ENCODE results near the gene DCAF4L1. TPM values are rescaled to one million over a fixed set of nuclear protein-coding genes. Genes with fewer than 3 reads are reported as not detected.
A peak's percentile ranks its signal among the peaks of the same experiment; 100 is the strongest.

DCAF4L1 gene
- total RNA-seq, 1 donor from 2014 or later, result not detected

DNA sequence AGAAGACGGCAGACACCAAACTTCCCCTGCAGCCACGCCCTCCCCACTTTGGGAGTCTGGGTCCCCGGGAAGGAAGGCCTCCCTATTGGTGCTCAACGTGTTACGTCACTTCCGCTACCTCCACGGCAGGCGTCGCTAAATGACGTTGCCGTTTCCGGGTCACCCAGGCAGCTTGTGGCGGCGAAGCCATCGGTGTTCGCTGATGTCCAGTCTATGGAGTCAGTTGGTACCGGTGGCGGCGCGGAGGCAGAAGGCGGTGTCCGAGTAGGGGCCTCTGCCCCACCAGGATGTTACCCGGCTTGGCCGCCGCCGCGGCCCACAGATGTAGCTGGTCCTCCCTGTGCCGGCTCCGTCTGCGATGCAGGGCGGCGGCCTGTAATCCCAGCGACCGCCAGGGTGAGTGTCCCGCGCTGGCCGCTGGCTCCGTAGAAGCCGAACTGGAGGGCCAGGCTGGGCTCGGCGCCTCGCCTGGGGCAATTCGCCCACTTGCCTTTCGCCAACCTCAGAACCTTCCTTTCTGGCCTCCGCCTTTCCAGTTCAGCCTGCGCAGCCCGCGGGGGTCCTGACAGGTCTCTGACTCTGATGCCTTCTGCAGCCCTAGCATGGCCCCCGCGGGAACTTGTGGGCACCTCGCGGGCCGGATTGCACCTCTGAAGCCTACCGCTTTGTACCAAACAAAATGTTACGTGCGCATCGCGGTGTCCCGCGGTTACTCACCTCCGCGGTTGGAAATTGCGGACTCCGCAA is 9.0 kb downstream of the DCAF4L1 start, which contains the start of gene SLC30A9:
TSS of gene SLC30A9 (plus strand) at position 166 of the 747 bp plus-strand sequence. CDS start at position 288, 122 bp downstream.
- peak; percentile 98 for DNase-seq

DNA sequence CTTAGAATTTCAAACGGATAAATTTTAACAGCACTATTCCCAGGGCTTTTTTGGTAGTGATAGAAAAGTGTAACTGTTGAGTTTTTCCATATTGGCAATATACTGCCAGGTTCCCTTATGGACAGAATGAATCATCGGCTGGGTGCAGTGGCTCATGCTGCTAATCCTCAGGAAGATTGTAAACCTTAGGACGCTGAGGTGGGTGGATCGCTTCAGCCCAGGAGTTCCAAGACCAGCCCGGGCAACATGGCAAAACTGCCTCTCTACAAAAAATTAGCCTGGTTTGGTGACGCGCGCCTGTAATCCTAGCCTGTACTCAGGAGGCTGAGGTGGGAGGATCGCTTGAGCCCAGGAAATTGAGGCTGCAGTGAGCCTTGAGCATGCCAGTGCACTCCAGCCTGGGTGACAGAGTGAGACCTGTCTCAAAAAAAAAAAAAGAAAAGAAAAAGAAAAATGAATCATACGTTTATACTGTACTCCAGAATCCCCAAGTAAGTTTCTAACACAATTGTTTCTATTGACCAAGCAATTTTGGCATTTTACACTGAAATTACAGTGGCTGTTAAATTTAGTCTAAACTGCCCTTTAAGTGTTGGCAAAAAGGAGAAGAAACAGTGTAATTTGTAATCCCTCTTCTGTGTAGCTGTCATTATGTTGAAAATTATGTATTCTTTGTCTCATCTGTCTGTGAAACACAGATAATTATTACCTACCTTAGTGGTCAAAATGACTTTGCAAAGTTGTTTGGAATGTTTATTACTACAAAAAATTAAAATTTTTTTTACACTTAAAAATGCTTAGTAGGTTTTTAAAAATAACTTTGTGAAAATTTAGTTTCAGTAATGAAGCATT is 10.6 kb downstream of the DCAF4L1 start:
- no peak for DNase-seq

DNA sequence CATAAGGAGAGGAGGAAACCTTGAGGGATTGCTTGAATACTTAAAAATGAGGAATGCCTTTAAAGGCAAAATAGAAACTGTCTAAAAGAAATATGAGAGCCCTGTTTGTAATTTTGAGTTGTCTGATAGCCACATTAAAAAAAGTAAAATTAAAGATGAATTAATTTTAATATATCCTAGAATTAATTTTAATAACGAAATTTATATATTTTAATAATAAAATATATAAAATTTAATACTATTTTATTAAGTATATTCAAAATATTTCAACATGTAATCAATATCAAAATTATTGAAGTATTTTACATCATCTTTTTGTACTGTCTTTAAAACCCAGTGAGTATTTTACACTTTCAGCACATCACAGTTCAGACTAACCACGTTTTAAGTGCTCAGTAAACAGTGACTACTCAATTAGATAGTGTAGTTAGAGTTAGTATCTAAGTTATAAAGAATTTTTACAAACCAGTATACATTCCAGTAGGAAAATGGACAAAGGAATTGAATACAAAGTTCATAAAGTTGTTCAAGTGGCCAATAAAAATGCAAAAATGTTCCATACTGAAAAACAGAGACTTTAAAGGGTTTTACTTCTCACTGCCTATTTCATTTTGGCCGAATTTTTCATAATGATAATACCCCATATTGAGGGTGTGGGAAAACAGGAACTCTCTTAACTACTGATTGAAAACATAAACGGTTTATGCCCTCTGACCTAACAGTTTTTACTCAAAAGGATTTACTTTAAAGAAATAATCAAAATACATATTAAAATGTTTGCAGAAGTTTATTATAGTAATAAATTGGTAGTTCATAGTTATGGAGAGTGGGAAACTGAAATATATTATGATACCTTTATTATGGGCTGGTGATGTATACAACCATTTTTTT is 11.7 kb downstream of the DCAF4L1 start:
- no peak for DNase-seq

DNA sequence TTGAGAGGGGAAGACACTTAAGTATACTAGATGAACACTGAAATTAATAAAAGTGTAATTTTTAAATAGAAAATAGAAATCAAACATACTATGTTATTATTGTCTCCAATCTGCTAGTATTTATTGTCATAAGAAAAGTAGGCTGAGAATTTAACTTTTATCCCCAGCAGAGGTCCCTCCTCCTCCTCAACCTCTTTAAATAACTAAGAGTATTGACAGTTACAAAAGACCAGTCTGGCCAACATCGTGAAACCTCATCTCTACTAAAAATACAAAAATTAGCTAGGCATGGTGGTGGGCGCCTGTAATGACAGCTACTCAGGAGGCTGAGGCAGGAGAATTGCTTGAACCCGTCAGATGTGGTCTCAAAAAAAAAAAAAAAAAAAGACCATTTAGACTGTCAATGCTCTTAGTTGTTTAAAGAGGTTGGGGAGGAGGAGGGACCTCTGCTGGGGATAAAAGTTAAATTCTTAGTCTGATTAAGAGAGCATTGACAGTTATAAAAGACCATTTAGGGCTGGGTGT is 13.0 kb downstream of the DCAF4L1 start:
- DNase-seq, result no peak

DNA sequence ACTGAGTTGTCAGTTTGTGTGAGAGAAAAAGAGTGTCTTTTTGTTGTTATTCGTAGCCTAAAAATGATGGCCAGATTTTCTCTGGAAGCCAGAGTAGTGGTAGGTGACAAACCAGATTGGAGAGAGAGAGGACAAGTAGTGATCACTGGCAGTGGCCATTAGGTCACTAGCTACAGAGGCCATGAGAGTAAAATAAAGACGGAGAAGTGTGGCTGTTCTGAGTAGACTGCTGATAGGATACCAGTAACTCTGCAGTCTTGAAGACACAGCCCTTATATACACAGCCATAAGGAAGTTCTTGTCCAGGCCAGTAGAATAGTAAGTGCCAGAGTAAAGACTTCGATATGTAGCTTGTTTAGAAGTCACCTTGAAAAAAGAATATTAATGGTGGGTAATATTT is 16.5 kb downstream of the DCAF4L1 start:
- no peak for DNase-seq

DNA sequence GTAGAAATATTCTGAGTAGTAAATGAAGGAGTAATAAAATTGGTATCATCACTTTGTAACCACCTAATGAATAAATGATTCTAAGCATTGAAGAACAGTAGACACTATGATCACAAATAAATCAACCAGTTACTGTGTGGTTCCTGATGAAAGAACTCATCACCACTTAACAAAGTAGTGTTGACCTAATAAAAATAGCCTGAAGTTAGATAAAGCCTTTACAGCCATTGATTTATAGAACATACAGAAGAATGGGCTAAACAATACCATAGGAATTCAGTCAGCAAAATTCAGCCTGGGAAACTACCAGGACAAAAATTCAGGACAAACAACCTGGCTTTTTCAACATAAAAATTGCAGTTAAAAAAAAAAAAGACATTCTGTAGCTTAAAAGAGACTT is 17.8 kb downstream of the DCAF4L1 start:
- no peak for DNase-seq

DNA sequence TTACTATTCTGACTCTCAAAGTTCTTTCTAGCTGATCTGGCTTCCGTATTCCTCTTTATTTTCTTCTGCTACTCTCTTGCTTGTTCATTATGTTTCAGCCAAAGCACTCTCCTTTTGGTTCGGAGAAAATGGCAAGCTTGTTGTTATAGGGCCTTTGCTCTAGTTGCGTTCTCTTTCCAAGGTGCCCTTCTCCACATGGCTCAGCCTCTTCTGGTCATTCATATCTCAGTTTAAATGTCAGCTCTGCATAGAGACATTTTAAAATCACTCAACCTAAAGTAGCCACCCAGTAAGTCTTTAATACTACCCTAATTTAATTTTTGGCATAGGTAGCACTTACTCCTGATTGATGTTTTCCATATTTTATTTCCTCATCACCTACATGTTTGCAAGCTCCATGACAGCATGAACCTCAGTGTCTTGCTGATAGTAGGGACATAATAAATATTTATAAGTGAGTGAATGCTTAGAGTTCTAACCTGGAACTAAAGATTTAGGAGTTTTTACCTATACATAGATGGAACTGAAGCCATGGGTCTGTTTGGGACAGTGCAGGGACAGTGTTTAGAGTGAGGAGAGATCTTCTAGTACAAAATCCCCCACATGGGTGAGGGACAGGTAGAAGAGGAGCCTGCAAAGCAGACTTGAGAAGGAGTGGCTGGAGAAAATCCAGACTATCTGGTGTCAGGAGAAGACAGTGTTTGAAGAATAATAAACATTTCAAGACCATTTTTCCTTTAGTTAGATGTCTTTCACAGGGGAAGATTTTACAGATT is 26.6 kb downstream of the DCAF4L1 start:
- no peak for DNase-seq

DNA sequence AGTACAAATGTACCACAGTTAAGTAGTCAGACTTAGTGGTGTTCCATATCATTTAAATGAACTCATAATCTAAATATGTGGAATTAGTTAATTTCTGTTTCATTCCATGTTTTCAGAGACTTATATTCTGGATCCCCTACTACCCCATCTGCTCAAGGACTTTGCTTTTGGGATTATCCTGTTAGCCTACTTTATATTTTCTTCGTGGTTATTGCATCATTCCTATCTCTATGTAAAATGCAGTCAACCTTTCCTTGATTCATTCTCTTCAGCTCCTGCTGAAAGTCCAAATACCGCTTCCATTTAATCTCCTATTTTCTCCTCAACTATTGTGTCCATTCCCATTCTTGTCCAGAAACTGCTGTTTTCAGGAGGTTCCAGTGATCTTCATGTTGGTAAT is 33.9 kb downstream of the DCAF4L1 start:
- DNase-seq, result no peak

DNA sequence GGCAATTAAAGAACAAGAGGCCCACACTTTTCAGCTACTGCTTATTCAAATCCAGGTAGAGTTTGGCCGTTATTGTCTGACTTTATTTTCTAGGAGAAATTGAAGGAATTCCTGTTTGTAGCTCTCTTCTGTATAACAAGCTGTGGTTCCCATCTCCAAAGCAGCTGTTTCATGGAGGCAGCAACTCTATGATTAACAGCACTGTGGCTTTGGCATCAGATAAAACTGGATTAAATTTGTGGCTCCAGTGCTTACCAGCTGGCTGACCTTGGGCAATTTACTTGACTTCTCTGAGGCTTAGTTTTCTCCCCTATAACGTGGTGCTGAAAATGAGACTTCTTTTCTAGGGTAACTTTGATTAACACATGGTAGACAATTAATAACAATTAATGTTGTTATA is 36.9 kb downstream of the DCAF4L1 start:
- no peak for DNase-seq

Other genes starting within 250 kb of the DCAF4L1 start
- not detected for gene PHOX2B, start 233.0 kb upstream of the DCAF4L1 start, total RNA-seq
- gene TMEM33, start 46.3 kb upstream of the DCAF4L1 start, total RNA-seq, result 38.2 TPM
- 82.2 TPM for gene SLC30A9, start 8.8 kb downstream of the DCAF4L1 start, total RNA-seq
- gene BEND4, start 170.9 kb downstream of the DCAF4L1 start, total RNA-seq, result 0.21 TPM